ENCODE results near the gene FNIP1.

- TF ChIP-seq ZBTB7A (IDR thresholded peaks at IDR 0.05; ENCODE audit: low read depth) (no peak), EP300 (IDR thresholded peaks at IDR 0.05; ENCODE audit: borderline replicate concordance) (no peak), RAD21 (IDR thresholded peaks at IDR 0.05; ENCODE audit: low read depth) (no peak), YY1 (IDR thresholded peaks at IDR 0.05; ENCODE audit: low read depth) (no peak), MAX (IDR thresholded peaks at IDR 0.05) (no peak)
Observed at GRCh38 chr5:131671994-131672655, 124.7 kb downstream of the FNIP1 start.
